GM19099 (cell line): ENCODE measurements around the gene IL7R.

Source experiments
- POLR2A ChIP-seq: IDR thresholded peaks from 3 replicates; pipeline ENCODE4 v1.6.1; 2011; ENCODE audit warnings: low read depth; ENCODE audit not compliant: insufficient read length; ENCODE audit errors: extremely low read depth

IL7R gene, protein sequence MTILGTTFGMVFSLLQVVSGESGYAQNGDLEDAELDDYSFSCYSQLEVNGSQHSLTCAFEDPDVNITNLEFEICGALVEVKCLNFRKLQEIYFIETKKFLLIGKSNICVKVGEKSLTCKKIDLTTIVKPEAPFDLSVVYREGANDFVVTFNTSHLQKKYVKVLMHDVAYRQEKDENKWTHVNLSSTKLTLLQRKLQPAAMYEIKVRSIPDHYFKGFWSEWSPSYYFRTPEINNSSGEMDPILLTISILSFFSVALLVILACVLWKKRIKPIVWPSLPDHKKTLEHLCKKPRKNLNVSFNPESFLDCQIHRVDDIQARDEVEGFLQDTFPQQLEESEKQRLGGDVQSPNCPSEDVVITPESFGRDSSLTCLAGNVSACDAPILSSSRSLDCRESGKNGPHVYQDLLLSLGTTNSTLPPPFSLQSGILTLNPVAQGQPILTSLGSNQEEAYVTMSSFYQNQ

DNA sequence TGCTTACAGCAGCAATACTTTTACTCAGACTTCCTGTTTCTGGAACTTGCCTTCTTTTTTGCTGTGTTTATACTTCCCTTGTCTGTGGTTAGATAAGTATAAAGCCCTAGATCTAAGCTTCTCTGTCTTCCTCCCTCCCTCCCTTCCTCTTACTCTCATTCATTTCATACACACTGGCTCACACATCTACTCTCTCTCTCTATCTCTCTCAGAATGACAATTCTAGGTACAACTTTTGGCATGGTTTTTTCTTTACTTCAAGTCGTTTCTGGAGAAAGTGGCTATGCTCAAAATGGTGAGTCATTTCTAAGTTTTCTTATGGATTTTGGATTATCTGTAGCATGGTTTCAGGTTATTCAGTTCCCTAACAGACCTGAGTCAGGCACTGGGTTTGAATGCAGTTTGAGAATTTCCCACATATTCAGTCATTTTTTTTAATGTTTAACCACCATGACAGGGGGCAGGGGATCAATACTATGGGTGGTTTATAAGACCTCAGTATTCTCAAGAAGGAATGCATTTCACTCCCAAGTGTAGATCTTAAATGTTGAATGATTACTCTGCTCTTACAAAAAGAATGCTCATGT, at the start of gene IL7R:
IL7R (plus strand) TSS at position 127 of the 587 bp plus-strand sequence; CDS start at position 214, 87 bp downstream.
- no peak for TF ChIP-seq POLR2A

DNA sequence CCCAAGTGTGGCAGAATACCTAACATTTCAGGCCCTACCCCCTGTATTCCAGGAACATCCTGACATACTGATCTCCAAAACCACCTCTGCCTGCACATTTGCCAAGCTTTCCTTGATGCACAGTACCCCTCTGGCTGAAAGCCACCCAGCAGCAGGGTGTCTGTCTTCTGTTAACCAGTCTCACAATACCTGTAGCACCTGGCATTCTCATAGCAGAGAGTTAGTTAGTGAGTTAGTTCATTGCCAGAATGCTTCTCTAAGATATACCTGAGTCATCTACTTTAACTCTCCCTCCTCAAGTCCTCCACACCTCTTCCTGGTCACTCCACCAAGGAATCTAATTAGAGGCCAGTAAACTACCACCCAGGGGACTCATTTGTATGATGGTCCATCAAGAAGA, 46.1 kb upstream of the IL7R start:
- TF ChIP-seq POLR2A: no peak

DNA sequence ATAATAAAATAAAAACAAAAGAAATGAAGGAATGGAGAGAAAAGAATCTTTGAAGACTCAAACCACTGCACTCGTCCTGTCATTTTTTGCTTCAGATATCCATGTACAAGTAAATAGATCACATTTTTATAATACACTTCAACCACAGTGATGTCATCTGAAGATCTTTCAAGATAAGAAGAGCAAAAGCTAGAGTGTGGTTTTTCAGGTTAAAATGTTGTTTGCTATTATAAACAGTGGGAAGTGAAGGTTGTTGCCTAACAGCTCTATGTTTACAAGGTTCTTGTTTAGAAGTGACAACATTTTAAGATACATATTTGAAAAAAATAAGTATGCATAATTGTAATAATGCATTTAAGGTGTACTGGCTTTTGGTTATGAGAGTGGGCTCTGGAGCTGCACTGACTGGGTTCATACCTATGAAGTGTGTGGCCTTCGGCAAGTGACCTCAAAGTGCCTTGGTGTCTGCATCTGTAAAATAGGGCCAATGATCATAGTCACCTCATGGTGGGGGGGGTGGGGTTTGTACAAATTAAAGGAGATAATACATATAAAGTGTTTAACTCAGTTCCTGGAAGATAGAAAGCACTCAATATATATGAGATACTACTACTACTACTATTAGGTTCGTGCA, 45.5 kb upstream of the IL7R start:
- TF ChIP-seq POLR2A: no peak

DNA sequence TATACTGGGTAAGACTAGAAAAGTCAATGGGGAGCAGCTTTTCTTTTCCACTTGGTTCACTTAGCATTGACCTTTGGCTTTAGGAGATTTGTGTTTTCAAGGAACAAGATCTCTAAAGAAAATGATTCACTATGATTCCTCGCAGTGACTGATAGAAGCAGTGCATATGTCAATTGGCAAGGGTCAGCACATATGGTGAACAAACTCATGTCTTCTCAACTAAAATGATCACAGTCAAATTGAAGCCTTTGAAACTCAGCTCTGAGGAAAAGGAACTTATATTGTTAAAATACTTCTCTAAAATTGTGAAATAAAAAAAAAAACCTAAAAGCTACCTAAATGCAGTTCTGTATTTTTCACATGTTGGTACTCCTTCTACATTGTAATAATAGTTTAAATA, 43.2 kb upstream of the IL7R start:
- no peak for TF ChIP-seq POLR2A

DNA sequence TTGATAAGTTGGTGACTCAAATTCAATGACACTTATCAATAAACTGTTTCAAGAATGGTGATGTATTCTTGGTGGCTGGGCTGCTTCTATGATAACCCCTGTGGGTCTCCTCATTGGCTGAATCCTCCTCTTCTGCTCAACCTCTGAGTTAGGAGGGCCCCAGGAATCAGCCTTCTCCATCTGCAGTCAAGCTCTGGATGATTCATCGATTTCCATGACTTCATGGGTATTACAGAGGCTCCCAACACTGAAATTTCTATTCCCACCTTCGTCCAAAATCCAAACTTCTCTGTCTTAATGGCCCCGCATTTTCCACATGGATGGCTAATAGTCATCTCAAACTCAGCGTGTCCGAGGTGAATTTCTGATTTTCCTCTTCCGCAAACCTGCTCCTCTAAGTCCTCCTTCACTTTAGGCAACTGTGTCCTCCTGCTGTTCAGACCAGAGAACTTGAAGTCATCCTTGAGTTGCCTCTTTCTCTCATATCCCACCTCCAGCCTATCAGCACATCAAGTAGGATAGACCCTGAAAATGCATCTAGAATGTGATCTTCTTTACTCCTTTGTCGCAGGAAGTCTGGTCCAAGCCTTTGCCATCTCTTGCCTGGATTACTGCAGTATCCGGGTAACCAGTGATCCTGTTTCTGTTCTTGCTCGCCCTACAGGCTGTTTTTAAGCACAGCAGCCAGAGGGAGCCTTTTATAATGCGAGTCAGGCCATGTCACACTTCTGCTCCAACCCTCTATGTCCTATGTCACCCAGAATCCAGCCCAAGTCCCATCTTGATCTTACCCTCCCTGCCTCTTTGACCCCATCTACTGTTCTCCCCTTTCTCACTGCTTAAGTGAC, 41.4 kb upstream of the IL7R start:
- TF ChIP-seq POLR2A: no peak

DNA sequence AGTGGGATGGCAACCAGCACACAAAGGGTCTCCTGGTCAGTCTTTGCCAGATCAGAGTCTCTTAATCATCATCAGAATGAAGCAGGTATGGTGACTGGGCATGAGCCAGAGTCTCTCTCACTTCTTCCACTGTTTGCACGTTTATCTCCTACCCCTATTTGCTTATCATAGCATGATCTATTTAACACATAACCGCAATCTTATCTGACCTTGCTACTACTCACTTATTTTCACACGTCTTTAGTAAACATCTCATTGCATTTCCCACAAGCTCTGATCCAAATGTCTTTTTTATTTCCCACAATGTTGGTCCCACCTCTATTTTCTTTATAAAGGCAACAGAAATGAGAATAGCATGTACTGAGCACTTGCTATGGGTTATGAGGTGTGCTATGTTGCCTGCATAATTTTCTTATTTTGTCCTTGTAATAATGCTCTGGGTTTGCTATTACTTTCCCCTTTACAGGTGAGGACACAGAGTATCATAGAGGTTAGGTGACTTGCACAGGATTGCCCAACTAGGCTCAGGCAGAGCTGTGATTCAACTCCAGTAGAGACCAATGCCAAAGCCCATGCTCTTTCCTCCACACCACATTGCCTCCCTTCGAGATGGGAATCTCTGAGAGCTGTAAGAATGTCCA, 39.7 kb upstream of the IL7R start:
- no peak for TF ChIP-seq POLR2A

DNA sequence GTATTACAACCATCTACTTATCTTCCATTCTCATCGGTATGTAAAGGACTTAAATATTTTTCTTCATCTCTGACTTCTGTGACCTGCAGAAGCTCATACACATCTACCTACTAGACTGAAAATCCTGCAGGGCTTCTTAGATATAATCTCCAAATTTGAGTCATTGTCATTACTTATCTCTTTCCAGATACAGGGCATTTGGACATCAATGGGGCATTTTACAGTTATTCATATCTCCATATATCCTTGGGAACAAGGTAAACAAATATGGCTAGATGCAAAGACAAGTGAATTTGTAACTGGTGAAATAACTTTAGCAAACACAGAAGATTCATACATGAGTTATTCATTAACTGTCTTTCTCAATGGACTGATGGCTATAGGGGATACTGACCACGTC, 37.7 kb upstream of the IL7R start:
- TF ChIP-seq POLR2A: no peak

DNA sequence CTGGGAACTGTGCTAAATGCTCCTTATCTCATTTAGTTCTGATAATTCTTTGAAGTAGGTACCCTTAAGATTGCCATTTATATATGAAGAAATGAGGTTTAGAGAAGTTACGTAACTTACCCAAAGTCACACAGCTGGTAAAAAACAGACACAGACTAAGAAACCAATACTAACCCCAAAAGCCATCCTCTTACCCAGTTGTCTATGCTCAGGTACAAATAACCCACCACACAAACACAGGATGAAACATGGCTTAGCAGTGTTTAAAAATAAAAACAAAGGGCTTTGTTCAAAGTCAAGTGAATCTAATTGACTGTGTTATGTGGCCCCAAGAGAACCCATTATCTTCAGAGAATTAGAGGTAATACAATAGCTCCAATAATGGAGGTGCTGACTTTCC, 37.0 kb upstream of the IL7R start:
- no peak for TF ChIP-seq POLR2A

DNA sequence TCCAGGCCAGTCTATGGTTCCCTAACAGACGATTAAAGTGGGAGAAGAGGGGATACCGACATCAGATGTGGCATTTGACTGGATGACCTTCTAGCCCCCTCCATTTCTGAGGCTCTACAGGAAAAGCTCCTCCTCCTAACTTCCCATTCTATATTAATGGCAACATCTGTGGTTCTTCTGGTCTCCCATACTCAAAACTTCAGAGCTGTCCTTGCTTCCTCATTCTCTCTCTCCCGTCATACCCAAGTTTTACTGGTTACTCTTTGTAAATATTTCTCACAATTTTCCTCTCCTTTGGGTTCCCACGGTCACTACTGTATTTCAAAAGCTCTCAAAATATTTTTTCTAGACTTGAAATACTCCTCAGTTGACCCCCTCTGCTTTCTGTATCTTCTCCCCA, 36.0 kb upstream of the IL7R start:
- no peak for TF ChIP-seq POLR2A

DNA sequence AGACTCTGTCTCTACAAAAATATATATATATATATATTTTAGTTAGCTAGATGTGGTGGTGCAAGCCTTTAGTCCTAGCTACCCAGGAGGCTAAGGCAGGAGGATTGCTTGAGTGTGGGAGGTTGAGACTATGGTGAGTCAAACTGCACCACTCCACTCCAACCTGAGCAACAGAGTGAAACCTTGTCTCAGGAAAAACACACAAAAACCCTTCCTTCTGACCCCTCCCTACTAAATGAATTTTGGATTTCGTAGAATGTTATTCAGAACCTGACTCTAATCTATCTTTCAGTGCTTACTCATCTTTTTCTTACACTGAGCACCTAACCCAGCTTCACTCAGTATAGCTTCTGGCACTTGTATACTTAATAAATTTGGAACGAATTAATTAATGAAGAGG, 35.2 kb upstream of the IL7R start:
- TF ChIP-seq POLR2A: no peak

DNA sequence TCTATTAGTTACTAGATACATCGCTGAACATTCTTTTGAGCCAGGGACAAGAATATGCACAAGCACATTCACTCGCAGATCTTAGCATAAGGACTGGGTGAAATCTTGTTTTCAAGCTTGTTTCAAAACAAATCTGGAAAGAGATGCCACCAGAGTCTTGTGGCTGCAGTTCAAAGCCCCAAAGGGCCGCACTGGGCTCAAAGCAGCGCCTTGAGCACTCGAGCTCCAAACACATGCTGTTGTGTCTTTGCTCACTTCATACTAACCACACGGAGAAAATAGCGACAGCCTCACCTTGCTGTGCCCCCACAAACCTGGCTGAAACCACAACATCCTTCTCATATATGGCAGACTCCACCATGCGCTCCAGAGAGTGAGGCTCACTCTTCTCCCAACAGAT, 34.2 kb upstream of the IL7R start:
- TF ChIP-seq POLR2A: no peak

DNA sequence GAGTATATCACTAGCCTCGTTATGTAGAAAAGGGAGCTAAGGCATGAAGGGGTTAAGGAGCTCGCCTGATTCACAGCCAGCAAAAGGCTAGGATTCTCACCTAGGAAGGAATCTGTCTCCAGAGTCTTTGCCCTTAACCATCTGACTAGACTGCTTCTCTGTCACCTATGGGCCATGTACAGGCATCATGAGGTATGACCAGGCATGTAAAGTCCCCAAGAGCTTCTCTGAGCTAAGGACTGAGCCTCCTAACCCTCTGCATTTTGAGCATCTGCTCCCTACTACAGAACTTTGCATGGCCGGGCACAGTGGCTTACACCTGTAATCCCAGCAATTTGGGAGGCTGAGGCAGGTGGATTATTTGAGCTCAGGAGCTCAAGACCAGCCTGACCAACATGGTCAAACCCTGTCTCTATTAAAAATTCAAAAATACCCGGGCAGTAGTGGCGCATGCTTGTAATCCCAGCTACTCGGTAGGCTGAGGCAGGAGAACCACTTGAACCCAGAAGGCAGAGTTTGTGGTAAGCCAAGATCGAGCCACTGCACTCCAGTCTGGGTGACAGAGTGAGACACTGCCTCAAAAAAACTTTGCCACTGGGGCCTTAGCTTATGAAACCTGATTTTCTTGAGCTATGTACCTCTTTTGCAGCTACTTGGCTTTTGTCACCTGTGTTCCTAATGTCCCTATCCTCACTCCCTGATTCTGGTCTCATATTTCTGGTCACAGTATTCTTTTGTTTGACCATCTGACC, 33.2 kb upstream of the IL7R start:
- no peak for TF ChIP-seq POLR2A

DNA sequence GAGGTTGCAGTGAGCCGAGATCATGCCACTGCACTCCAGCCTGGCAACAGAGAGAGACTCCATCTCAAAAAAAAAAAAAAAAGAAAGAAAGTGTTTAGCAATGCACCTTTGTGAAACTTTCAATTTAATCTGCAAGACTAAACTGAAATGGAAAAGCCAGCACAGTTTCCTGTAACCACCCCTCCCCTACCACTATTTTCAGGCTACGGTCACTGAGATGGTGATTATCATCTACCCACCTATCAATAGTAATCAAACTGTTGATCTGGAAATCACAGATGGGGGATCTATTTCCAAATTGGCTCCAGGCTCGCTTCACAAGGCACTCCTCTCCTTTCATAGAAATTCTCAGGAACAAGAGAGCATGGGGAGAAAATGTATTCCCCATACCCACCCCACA, 30.6 kb upstream of the IL7R start:
- no peak for TF ChIP-seq POLR2A

DNA sequence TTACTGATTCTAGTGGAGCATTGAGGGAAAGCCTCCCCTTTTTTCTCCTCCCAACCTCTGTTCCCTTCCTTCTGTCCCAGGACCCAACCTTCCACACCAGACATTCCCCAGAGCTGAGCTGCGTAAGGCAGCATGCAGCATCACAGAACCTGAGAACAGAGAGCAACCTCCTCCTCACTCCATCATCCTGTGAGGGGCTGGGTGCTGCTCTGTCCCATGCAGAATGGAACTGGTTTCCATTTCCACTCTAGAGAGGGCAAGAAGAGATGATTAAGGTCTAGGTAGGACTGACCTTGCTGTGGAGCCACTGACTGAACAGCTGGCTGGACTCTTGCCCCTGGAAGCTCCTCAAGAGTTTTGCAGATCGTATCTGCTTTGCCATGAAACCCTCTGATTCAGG, 30.1 kb upstream of the IL7R start:
- TF ChIP-seq POLR2A: no peak
